Stimulated activated CD4-positive, alpha-beta T cell treated with anti-CD3 and anti-CD28 coated beads, Interleukin-4, amount 100 ng/mL, for 1 hour (primary cell): ENCODE measurements around the gene LIPN.

ENCODE experiments used
- DNase-seq: peaks from one replicate; pipeline ENCODE4 v3.0.0-alpha.2; 2020

Gene LIPN

DNA sequence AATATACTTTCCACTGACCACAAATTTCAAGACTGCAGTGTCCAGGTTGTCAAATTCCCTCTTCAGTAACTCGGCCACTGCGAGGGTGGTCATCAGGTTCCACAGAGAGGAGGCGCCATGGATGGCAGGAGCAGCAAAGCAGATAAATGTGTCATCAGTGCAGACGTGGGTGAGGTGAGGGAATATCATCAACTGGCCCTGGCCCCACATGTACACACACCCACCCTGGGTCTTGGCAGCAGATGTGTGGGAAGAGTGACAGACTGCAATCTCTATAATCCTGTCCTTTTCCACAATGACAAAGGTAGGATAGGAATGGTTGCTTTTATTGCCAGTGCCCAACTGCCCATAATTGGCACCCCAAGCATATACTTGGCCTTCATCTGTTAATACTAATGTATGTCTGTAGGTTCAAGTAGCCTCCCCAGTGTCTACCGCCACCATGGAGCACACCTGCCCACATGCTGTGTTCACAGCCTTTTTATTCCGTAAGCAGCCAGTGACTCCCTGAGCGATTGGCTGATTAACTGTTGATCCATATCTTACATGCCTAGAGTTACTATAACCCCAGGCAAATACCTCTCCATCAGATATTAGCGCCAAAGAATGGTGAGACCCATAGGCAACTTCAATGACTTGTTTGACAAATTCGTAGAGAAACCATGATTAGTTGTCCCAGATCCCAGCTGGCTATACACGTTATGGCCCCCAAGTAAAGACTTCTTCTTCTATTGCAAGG lies 26.4 kb downstream of the LIPN start:
- no peak for DNase-seq

DNA sequence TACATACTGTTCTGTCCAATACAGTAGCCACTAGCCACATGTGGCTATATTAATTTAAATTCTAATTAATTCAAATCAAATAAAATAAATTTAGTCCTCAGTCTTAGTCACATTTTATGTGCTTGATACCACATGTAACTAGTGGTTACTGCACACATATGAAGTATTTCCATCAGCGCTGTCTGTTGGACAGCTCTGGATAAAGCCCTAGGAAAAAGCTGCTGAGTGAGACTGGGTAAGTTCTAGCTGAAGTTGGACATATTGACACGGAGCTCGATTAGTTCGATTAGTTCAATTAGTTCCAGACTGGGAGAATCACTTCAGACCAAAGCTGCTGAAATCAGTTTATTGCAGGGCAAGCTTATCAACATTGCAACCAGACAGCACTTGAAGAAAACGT lies 27.6 kb downstream of the LIPN start:
- DNase-seq, result no peak

DNA sequence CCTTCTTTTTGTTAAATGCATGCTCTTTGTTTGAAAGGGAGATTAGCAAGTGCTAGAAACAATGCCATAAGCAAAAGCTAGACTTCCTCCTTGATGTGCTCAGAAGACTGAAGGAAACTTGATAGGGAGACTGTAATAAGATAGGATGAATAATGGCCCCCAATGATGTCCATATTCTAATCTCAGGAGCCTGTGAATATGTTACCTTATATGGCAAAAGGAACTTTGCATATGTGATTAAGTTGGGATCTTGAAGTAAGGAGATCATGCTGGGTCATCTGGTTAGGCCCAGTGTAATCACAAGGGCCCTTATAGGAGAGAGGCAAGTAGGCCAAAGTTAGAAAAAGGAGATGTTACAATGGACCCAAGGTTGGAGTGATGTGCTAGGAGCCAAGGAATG lies 29.1 kb downstream of the LIPN start:
- no peak for DNase-seq

DNA sequence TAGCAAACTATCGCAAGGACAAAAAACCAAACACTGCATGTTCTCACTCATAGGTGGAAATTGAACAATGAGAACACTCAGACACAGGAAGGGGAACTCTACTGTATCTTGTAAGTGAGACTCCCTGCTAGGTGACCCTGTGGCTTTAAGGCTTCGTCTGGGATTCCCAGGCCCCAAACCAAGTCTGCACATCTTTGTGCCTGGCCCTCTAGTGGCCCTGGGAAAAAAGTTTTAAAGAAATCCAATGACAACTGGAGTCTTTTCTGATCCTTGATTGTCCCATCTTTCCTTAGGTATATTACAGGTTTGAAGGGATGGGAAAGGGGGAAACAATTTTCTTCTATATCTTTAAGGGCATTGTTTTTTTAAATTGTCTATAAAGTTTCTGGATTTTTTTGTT lies 32.1 kb downstream of the LIPN start:
- DNase-seq, result no peak

DNA sequence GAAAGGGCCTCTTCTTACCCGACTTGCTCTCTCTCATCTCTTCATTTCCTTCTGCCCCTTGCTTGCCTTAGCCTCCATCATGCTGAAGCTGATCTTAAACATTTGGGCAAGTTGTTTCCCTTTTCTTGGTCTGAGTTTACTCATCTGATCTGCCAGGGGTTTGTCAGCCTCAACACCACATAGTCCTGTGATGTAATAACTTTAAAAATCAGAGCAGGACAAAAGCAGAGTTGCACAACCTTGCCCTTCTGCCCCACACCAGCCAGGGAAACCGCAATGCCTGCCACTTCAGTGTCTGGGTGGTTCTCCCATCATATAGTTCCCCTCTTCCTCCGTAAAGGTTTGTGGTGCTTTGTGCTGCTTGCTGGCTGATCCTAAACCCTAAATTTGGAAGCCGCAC lies 32.8 kb downstream of the LIPN start:
- no peak for DNase-seq

DNA sequence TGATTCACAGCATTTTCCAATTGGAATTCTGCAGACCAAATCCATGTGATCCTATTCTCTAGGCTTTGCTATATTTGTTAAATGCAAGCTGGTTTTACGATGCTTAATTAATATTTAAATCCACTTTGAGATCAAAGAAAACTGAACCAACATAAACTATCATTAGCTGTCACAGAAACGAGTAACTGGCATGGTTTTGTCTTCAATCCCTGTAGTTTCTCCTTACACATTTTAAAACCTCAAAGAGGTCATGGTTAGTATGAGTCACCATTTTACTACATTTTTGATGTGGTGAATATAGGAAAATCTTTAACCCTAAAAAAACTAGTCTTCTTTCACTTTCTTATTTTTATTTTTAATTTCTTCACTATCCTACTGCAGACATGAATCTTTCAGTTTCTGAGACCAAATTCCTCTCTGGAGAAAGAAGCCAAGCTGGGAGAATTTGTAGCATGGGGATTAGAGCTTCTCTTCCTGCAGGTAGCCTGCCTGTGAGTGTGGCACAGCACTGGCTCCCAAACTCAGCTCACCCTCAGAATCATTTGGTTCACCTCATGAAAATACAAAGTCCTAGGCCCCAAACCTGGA lies 34.0 kb downstream of the LIPN start:
- DNase-seq, result no peak

DNA sequence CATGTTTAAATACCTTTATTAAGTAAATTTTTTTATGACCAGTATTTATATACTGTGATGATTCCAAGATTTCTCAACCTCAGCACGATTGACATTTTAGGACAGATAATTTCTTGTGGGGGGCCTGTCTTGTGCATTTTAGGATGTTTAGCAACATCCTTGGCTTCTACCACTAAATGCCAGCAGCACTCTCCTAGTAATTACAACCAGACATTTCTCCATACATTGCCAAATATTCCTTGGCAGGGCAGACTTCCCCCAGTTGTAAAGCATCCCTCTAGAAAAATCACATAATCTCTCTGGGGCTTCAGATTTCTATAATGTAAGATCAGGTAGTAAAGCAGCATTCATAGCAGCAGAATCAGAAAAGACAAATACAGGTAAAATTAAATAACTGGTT lies 34.9 kb downstream of the LIPN start:
- no peak for DNase-seq

DNA sequence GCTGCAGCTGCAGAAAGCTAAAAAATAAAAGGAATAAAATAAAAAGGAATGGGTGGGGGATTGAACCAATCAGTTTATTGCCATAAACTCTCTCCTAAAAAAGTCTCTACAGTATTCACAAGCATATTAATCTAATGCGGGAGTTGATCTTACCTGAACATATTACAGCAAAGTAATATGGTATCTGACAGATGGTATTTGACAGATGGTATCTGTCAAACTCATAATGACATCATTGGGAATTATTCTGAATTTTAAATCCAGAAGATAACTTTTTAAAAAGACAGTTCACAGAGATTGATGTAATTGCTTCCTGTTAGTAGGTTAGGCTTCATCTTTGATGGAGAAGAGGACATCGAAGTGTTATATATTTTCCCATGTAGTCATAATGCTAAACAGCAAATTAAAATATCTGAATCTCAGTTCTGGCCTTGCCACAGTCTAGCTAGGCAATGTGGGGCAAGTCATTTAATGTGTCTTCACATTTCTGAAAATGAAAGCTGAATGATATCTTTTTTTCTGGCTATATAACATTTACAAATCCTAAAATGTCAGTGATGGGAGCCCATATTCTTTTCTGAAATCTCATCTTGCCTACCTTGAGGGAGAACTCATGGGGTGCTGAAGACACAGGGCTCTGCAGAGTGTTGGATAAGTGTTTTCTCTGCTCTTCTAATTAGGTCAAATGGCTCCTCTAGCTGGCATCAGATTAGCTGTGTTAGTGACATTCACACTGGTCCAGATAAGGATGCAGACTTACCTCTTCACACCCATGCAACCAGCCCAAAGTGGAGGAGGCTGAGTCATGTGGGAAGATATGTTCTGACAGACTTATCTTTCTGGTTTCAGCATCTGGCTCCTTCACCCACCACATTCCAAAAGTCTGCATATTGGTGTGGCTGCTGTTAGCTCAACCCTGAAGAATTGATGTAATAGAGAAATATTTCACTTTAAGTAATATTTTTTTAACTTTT lies 40.6 kb downstream of the LIPN start:
- DNase-seq, result no peak

DNA sequence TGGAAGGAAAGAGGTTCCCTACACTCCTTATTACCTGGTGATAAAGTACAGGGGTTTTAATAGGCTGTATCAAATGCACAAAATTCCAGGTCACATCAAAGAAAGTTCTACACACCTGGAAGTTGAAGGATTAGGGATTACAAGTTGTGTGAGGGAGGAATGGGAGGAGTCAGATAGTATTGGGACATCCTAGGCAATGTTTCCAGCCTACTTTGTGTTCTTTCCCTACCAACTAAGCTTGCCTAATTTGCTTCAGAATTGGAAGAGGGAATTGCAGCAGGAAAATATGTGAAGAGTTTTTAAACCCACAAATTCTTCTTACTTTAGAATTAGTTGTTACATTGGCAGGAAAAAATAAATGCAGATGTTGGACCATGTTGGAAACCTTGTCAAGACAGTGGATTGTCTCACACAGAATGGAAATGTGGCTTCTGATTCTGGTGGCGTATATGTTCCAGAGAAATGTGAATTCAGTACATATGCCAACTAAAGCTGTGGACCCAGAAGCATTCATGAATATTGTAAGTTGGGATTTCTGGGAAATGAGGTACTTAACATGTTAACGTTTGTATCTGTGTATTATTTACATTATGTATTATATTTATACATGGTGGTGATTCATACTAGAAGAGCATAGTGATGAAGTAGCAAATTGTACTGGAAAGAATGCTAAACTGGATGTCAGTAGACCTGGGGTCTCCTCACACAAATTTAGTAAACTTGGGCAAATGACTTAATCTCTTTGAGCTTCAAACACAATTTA lies 42.9 kb downstream of the LIPN start, which contains the start of gene LIPM:
TSS of gene LIPM (plus strand) at position 208 of the 763 bp plus-strand sequence. CDS start at position 375, 167 bp downstream.
- no peak for DNase-seq

DNA sequence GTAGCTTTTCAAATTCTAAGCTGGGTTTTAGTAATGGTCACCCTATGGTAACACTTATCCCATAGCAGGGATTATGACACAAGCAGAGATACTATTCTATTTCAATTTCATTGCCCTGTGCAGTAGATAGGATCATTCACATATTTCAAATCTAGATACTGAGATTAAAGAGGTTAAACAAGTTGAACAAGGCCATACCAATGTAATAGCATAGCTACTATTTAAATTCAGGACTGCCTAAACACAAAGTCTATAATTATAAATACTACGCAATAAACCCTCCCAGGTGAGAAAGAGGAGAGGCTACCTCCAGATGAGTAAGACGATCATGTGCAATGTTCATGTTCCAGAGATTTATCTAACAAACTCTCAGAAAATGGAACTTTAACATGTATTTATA lies 43.8 kb downstream of the LIPN start:
- DNase-seq, result no peak

DNA sequence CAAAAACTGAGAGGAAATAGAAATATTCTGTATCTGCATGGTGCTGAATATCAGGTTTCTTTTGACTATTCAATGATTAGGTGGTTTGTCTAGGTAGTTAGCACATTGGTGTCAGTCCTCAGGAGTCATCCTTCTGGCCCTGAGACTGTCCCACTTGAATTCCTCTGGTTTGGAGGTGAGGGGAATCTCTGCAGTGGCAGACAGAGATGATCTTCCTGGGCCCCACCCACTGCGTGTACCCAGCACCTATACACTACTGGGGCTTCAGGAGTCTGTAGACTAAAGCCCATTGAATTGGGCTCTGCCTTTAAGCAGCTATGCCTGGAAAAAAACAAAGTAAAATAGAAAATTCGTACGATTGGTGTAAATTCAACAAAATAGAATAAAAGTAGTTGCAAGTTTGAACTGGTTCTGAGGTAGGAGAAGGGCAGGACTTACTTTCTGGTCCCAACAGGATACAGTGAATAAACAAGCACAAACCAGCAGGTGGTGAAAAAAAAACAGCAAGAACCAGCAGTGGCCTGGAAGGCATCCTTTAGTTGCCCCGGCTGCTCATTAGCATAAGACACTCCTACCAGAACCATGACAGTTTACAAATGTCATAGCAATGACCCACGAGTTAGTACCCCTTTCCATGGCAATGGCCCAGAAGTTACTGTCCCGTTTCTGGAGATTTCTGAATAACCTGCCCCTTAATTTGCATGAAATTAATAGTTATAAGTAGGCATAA lies 44.4 kb downstream of the LIPN start:
- DNase-seq, result no peak

DNA sequence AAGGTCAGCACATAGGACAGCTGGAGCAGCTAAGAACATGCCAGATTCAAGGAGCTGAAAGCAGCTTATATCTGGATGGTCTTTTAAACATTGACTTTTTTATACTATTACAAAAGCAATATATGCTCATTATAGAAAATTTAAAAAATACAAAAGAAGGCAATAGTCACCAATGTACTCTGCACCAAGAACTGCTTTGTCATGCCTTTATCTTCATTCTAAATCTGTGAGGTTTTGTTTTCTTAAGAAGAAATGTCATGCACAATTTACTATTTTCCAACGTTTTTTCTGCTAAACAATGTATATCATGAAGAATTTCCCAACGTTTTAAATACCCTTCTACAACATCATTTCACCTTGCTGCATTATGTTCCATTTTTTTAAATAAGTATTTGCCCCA lies 45.5 kb downstream of the LIPN start:
- DNase-seq, result no peak

DNA sequence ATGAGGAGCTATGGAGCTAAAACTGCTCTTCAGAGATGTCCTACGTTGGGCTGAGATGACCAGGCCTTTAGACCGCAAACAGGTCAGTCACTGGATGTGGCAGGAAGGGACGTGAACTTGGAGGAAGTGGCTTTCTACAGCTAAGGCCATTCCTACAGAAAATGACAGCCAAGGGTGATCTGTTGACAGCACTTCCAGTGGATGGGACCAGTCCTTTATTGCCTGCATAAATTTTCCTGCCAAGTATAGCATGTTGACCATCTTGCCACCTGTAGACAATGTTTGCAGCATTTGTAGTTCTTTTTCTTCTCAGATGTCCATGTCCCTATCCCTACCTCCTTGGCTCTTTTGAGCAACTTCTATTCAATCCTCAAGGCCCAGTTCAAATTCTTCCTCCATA lies 46.1 kb downstream of the LIPN start:
- no peak for DNase-seq

DNA sequence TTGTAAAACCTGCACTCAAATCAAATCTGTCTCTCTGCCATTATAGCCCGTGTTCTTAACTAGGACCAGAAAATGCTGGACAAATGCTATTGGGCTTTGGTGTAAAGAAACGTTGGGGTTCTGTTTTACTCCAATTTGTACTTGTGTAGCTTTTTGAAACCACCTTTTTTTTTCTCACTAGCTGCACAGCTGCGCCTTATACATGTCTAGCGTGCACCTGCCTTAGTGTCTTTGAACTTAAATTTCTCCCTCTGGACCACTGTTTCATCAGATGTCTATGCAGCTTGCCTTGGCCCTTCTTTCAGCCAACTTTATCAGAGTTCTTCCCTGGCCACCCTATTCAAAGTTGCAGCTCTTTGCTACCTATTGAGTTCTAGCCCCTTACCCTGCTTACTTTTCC lies 49.8 kb downstream of the LIPN start:
- DNase-seq, result no peak

DNA sequence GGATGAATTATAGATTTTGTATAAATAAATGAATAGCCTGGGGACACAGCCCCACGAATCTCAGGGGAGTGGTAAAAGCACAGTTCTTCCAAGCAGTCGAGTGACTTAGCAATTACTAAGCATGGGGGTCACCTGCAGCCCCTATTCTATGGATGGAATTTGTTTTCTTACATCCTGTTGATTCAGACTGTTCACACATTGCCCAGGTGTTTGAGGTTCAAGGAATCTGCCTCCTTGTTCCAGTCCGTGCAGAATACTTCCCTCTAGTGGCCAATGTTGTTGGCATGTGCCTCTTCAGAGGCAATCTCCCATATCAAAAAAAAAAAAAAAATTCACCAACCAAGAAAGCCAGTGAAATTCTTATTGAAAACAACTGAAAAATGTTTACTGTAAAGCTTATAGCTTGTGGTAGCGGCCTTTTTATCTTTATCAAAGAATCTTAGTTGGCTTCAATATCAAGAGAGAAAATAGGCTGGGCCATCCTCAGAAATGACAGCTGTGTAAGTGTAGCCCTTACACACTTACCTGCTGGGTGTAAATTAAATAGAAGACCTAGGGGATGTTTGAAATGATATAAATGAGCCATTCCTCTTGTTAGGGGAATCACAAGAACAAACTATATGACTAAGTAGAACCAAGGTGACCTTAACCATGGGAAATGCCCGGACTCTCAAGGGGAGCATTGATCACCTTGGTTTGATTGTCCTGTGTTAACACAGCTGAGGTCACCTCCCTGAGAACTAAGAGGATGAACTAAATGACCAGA lies 50.6 kb downstream of the LIPN start:
- no peak for DNase-seq

DNA sequence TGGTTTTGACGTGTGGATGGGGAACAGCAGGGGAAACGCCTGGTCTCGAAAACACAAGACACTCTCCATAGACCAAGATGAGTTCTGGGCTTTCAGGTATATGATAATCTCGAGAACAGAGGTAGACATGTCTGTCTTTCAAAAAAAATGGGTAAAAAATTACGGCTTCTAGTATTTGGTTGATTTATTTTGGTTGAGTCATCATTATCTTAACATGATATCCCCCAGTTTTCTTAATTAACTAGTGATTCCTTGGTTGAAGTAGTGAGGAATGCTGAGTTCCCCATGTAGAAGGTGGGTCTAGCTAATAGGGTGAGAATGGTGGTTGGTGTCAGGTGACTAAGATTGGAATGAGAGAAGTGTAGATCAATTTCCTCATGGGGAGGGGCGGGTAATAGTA lies 53.4 kb downstream of the LIPN start:
- no peak for DNase-seq

DNA sequence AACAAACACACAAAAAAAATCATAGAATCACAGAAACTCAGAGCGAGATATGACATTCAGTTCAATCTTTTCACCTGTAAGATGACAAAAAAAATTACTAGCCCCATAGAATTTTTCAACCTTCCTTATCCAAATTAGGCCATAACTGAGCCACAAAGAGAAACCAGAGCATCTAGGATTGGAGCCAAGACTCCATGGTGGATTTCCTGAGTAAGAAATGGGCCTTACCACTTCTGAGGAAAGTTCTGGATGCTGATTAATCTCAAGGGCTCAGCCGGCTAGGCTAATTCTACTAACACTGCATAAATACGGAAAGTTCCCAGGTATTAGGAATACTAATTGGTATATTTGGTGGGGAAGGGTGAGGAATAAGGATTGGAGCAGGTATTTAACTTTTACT lies 59.5 kb downstream of the LIPN start:
- DNase-seq, result no peak

DNA sequence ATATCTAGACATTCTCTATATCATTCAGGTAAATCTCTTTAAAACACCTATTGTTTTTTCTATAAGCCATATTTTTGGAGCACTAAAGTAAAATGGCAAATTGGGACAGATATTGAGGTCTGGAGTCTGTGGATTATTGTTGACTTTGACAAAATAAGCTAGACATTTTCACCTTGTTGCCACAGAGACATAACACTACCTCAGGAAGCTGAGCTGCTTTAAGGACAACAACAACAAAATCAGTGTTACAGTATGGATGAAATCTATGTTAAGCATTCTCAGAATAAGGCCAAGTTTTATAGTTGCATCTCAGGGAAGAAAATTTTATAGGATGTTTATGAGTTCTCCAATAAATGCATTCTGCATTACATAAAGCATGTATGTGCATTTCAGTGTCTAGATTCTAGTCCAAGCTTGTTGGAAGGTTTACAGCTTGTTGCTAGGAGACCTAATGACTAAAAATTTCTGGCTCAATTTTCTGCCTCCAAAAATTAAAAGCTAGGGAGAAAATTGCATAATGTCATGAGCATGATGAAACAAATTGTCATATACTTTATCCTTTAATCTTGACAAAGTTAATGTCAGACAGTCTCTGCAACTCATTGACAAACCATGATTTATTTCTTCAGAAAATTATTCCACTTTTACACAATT lies 61.1 kb downstream of the LIPN start:
- no peak for DNase-seq

DNA sequence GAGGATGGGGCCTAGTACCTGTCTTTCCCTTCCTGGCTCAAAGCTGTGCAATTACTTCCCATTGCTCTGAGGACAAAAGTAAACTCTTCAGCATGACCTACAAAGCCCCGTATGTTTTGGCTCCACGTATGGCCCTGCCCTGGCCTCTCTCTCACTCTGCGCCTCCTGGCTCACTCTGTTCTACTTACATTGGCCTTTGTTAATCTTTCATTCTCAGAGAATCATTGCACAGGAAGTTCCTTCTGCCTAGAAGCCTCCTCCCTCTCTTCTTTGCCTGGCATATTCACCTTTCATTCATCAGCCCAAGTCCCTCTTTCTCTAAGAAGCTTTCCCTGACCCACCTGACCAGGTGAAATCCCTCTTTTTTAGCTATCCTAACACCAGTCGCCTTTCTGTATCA lies 66.6 kb downstream of the LIPN start:
- no peak for DNase-seq

DNA sequence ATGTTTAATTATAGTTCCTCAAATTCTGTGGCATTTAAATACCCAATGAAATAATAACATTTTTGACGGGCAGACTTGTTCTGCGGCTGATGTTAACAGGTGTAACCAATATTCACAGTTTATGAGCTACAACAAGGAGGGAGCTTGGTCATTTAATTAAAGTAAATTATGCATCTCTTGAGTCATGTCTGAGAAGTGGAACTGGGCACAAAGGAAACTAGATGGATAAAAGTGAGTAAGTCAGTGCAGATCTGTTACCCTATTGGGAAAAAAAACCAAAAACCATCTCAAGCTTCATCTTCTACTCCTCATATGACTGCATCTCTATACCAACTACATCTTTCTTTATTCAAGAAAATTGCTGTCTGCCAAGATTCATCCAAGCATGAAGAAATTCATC lies 67.9 kb downstream of the LIPN start:
- DNase-seq, result no peak

DNA sequence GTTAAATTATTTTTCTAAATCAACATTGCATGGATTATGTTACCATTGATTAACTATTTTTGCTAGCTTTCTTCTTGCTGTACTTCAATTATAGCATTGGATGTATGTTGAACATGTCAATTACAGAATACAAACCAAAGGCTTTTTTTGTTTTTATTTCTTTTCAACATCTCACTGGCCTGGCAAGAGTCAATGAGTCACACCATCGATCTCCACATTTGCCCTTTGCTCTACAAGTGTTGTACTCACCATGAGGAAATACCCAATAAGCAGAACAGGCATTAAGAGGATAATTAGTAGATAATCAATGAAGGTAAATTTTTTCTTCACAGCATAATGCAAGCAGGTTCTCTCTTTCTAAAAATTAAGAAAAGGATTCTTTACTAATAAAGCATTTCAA lies 68.5 kb downstream of the LIPN start:
- no peak for DNase-seq
